SK-N-SH (cell line): Measurements from ENCODE around the gene RAP2A. TPM values are rescaled to one million over a fixed set of nuclear protein-coding genes. Genes with fewer than 3 reads are reported as not detected.

Experiments used
- CTCF ChIA-PET: fragments of 300-600, 350-600 bp; formaldehyde crosslinking; extraction: SDS; loops from one replicate; lab custom pipeline; 2021; lab: Yijun Ruan, JAX
- POLR2A ChIA-PET: fragments of 350-600 bp; sonication (Branson Sonifier 250); formaldehyde crosslinking; extraction: SDS; loops from one replicate; lab custom pipeline; 2020; ENCODE audit warnings: antibody characterized with exemption, inconsistent platforms; lab: Yijun Ruan, JAX
- DNase-seq: peaks from one replicate; pipeline ENCODE4 v3.0.0; 2012
- H2AFZ ChIP-seq: fragments of 200-600 bp; sonication (generic); 2 replicates; pipeline ENCODE4 v1.8.1; 2016; ENCODE audit warnings: antibody characterized with exemption, mild to moderate bottlenecking, low read depth
- H3F3A ChIP-seq: fragments of 200-600 bp; sonication (generic); replicated peaks from 2 replicates; pipeline ENCODE3; 2016; ENCODE audit warnings: antibody characterized with exemption, mild to moderate bottlenecking; ENCODE audit not compliant: insufficient read depth
- H3K27ac ChIP-seq, 2 experiments: fragments of 200-500 bp in 1 of 2; fragments of 200-600 bp in 1 of 2; sonication (Bioruptor generic) in 1 of 2; sonication (generic), shearing (Covaris generic) in 1 of 2; 2 replicates each; pipeline versions ENCODE4 v1.5.1 to v1.6.1; 2014 to 2016; ENCODE audit warnings: low read depth in 2 of 2, inconsistent platforms in 1 of 2, low read length in 1 of 2, mild to moderate bottlenecking in 1 of 2, mixed read lengths in 1 of 2
- H3K27me3 ChIP-seq: fragments of 200-600 bp; sonication (generic), shearing (Covaris generic); 2 replicates; pipeline ENCODE4 v1.6.1; 2016; ENCODE audit warnings: mixed run types; ENCODE audit not compliant: insufficient read depth
- H3K36me3 ChIP-seq, 2 experiments: fragments of 200-500 bp in 1 of 2; fragments of 200-600 bp in 1 of 2; sonication (Bioruptor generic) in 1 of 2; sonication (generic) in 1 of 2; replicated peaks in 1 of 2; 2 replicates each; pipeline versions ENCODE3 to v1.5.1; 2014 to 2016; ENCODE audit warnings: low read length in 1 of 2, mild to moderate bottlenecking in 1 of 2; ENCODE audit not compliant: insufficient read depth in 2 of 2, control insufficient read depth in 1 of 2
- H3K4me1 ChIP-seq, 2 experiments: fragments of 200-500 bp in 1 of 2; fragments of 200-600 bp in 1 of 2; sonication (Bioruptor generic) in 1 of 2; sonication (generic), shearing (Covaris generic) in 1 of 2; 2 replicates each; pipeline versions ENCODE4 v1.5.1 to v1.6.1; 2014 to 2016; ENCODE audit warnings: low read depth in 1 of 2, low read length in 1 of 2, mixed run types in 1 of 2; ENCODE audit not compliant: insufficient read depth in 2 of 2, control insufficient read depth in 1 of 2
- H3K4me2 ChIP-seq: fragments of 200-600 bp; sonication (generic), shearing (Covaris generic); 2 replicates; pipeline ENCODE4 v1.6.1; 2017; ENCODE audit warnings: mixed run types
- H3K4me3 ChIP-seq, 2 experiments: fragments of 200-500 bp in 1 of 2; fragments of 200-600 bp in 1 of 2; sonication (Bioruptor generic) in 1 of 2; sonication (generic), shearing (Covaris generic) in 1 of 2; 2 replicates each; pipeline versions ENCODE4 v1.5.1 to v1.8.1; 2014 to 2016; ENCODE audit warnings: low read depth in 2 of 2, inconsistent platforms in 1 of 2, low read length in 1 of 2, mild to moderate bottlenecking in 1 of 2, mixed read lengths in 1 of 2, moderate library complexity in 1 of 2
- H3K79me2 ChIP-seq: fragments of 200-600 bp; sonication (generic); 2 replicates; pipeline ENCODE4 v1.8.1; 2017; ENCODE audit warnings: mild to moderate bottlenecking; ENCODE audit not compliant: insufficient read depth
- H3K9ac ChIP-seq: fragments of 200-600 bp; sonication (generic); 2 replicates; pipeline ENCODE4 v1.6.1; 2017; ENCODE audit warnings: mixed run types
- H3K9me2 ChIP-seq: fragments of 200-600 bp; sonication (generic); 2 replicates; pipeline ENCODE4 v1.6.1; 2017; ENCODE audit warnings: mixed run types
- H3K9me3 ChIP-seq: fragments of 200-600 bp; sonication (generic); 2 replicates; pipeline ENCODE4 v1.6.1; 2017; ENCODE audit warnings: mixed run types, mild to moderate bottlenecking, moderate library complexity
- H4K20me1 ChIP-seq: fragments of 200-600 bp; sonication (generic); 2 replicates; pipeline ENCODE4 v1.6.1; 2017; ENCODE audit warnings: mild to moderate bottlenecking, mixed run types; ENCODE audit not compliant: insufficient read depth
- ELF1 ChIP-seq: IDR thresholded peaks from 2 replicates; pipeline ENCODE4 v1.4.0; 2012
- FOSL2 ChIP-seq: IDR thresholded peaks from 2 replicates; pipeline ENCODE4 v1.4.0; 2012; ENCODE audit warnings: low read depth, mild to moderate bottlenecking, moderate library complexity, borderline replicate concordance
- FOXJ3 ChIP-seq: sonication (generic); formaldehyde crosslinking; IDR thresholded peaks from 2 replicates; pipeline ENCODE4 v1.5.1; 2020; ENCODE audit warnings: mild to moderate bottlenecking, missing genetic modification reagents
- FOXM1 ChIP-seq: IDR thresholded peaks from 2 replicates; pipeline ENCODE4 v1.4.0; 2012; ENCODE audit warnings: low read depth, mild to moderate bottlenecking
- JUND ChIP-seq: IDR thresholded peaks from 2 replicates; pipeline ENCODE4 v1.4.0; 2012
- MEF2A ChIP-seq: IDR thresholded peaks from 2 replicates; pipeline ENCODE4 v1.4.0; 2012; ENCODE audit warnings: low read depth, borderline replicate concordance
- MXI1 ChIP-seq: IDR thresholded peaks from 2 replicates; pipeline ENCODE4 v1.6.1; 2012; ENCODE audit warnings: mild to moderate bottlenecking, low read depth, low read length, improper control_type of control experiment
- NFIC ChIP-seq: IDR thresholded peaks from 2 replicates; pipeline ENCODE4 v1.4.0; 2012; ENCODE audit warnings: borderline replicate concordance
- NRF1 ChIP-seq: IDR thresholded peaks from 2 replicates; pipeline ENCODE4 v1.6.1; 2012; ENCODE audit warnings: low read depth, mild to moderate bottlenecking, low read length
- POLR2AphosphoS5 ChIP-seq: IDR thresholded peaks from 2 replicates; pipeline ENCODE4 v1.6.1; 2012; ENCODE audit warnings: low read depth, low read length
- RAD21 ChIP-seq: IDR thresholded peaks from 2 replicates; pipeline ENCODE4 v1.6.1; 2012; ENCODE audit warnings: mild to moderate bottlenecking, low read length
- RCOR1 ChIP-seq: fragments of 150-350 bp; IDR thresholded peaks from 2 replicates; pipeline ENCODE4 v1.6.1; 2017; ENCODE audit warnings: antibody characterized with exemption, low read length
- TAF1 ChIP-seq: IDR thresholded peaks from 2 replicates; pipeline ENCODE4 v1.6.1; 2012; ENCODE audit warnings: low read depth, mild to moderate bottlenecking, low read length, moderate library complexity, borderline replicate concordance
- TCF12 ChIP-seq: IDR thresholded peaks from 2 replicates; pipeline ENCODE4 v1.4.0; 2012
- USF2 ChIP-seq: fragments of 150-350 bp; IDR thresholded peaks from 2 replicates; pipeline ENCODE4 v1.6.1; 2017; ENCODE audit warnings: antibody characterized with exemption, low read length, low read depth, borderline replicate concordance
- YY1 ChIP-seq: IDR thresholded peaks from 2 replicates; pipeline ENCODE4 v1.4.0; 2012; ENCODE audit warnings: low read depth, mild to moderate bottlenecking
- WGBS: methylation state at CpG from one replicate; pipeline ENCODE4 v1.1.6; 2017; ENCODE audit warnings: low lambda C conversion rate; 5-methylcytosine and 5-hydroxymethylcytosine counted together
- polyA plus RNA-seq, 3 experiments: library from polyadenylated mRNA; depleted of rRNA; stranded (reverse); fragments of >200 nt; gene quantifications; 2 replicates each; pipeline ENCODE4 v1.2.3, GENCODE V29; 2012
- TF ChIP-seq, protein P1 (sequence below): IDR thresholded peaks from 2 replicates; pipeline ENCODE4 v1.4.0; 2012; ENCODE audit warnings: low read depth, borderline replicate concordance
- TF ChIP-seq, protein P2 (sequence below): IDR thresholded peaks from 2 replicates; pipeline ENCODE4 v1.4.0; 2012; ENCODE audit warnings: low read depth
- TF ChIP-seq, protein P3 (sequence below): IDR thresholded peaks from 2 replicates; pipeline ENCODE4; 2012
- TF ChIP-seq, protein P4 (sequence below): IDR thresholded peaks from 2 replicates; pipeline ENCODE4 v1.6.1; 2012; ENCODE audit warnings: mild to moderate bottlenecking, low read depth, low read length, moderate library complexity

The RAP2A gene
- polyA plus RNA-seq, 1 of the 3 experiments (the other 2 are of a cell fraction), result 6.5 TPM

GRCh38 chr13:97499181-97499580 lies 65.2 kb downstream of the RAP2A start (continued):
- TF ChIP-seq FOXJ3 (CRISPR knock-in tag) (no peak), ELF1 (no peak), RCOR1 (no peak)
- TF ChIP-seq, protein P1, sequence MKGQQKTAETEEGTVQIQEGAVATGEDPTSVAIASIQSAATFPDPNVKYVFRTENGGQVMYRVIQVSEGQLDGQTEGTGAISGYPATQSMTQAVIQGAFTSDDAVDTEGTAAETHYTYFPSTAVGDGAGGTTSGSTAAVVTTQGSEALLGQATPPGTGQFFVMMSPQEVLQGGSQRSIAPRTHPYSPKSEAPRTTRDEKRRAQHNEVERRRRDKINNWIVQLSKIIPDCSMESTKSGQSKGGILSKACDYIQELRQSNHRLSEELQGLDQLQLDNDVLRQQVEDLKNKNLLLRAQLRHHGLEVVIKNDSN, result no peak

DNA sequence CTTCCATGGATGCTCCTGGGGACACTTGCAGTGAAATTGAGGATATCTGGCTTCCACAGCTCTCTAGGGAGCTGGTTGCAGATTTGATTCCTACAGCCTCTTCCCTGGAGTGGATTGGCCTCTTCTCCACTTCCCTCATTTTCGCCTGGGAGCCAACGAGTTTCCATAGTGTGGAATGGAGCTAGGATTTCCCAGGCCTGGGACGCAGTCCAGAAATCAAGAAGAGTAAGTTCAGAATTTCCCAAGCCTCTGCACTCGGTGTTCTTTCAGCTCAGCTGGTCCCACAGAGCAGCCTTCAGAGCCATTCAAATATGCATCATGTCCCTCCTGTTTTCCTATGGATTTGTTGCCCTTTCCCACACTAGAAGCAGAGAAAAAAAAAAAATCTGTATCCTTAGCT lies 68.2 kb downstream of the RAP2A start:
- Histone ChIP-seq H3K4me2 (no peak overlapping the region), H3K9me3 (no peaks in the 10 kb centered on the region), H3K27ac (no peak overlapping the region), H3K4me1 (no peaks in the 10 kb centered on the region), H3F3A (no peaks in the 10 kb centered on the region), H3K4me3 (no peak overlapping the region), H3K36me3 (no peaks in the 10 kb centered on the region), H4K20me1 (no peaks in the 10 kb centered on the region), H3K9me2 (no peaks in the 10 kb centered on the region), H2AFZ (no peak overlapping the region), H3K79me2 (no peaks in the 10 kb centered on the region), H3K27me3 (no peaks in the 10 kb centered on the region), H3K9ac (no peak overlapping the region)
- 30% methylated on average over 4 of the region's 4 CpGs for WGBS
- POLR2A ChIA-PET, result no interaction called here
- no peak for DNase-seq
- CTCF ChIA-PET, result no interaction called here
- no peak for TF ChIP-seq MEF2A
- TF ChIP-seq TCF12, result no peak
- TF ChIP-seq FOXM1, result no peak
- TF ChIP-seq YY1, result no peak
- TF ChIP-seq POLR2AphosphoS5, result no peak
- TF ChIP-seq, protein P2, sequence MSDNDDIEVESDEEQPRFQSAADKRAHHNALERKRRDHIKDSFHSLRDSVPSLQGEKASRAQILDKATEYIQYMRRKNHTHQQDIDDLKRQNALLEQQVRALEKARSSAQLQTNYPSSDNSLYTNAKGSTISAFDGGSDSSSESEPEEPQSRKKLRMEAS, result no peak
- TF ChIP-seq, protein P1, result no peak

- Histone ChIP-seq H3K4me2 (no peak overlapping the region), H4K20me1 (no peaks in the 10 kb centered on the region), H3K27me3 (no peaks in the 10 kb centered on the region), H3K9ac (no peak overlapping the region), H3K4me1 (no peaks in the 10 kb centered on the region), H3K36me3 (no peaks in the 10 kb centered on the region), H3K9me3 (no peaks in the 10 kb centered on the region), H3F3A (no peaks in the 10 kb centered on the region), H3K4me3 (no peak overlapping the region), H3K27ac (no peak overlapping the region), H3K9me2 (no peaks in the 10 kb centered on the region), H3K79me2 (no peaks in the 10 kb centered on the region), H2AFZ (no peak overlapping the region)
- ChIA-PET POLR2A (no interaction called here), CTCF (no interaction called here)
- DNase-seq, result no peak
- WGBS, result 10% methylated on average over 1 of the region's 1 CpG
- TF ChIP-seq YY1 (no peak), NFIC (no peak), RAD21 (no peak), FOXM1 (no peak), MEF2A (no peak), FOSL2 (no peak), TAF1 (no peak), NRF1 (no peak), JUND (no peak), MXI1 (no peak), USF2 (no peak)
- TF ChIP-seq, protein P3, sequence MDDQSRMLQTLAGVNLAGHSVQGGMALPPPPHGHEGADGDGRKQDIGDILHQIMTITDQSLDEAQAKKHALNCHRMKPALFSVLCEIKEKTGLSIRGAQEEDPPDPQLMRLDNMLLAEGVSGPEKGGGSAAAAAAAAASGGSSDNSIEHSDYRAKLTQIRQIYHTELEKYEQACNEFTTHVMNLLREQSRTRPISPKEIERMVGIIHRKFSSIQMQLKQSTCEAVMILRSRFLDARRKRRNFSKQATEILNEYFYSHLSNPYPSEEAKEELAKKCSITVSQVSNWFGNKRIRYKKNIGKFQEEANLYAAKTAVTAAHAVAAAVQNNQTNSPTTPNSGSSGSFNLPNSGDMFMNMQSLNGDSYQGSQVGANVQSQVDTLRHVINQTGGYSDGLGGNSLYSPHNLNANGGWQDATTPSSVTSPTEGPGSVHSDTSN, result no peak
- TF ChIP-seq, protein P4, sequence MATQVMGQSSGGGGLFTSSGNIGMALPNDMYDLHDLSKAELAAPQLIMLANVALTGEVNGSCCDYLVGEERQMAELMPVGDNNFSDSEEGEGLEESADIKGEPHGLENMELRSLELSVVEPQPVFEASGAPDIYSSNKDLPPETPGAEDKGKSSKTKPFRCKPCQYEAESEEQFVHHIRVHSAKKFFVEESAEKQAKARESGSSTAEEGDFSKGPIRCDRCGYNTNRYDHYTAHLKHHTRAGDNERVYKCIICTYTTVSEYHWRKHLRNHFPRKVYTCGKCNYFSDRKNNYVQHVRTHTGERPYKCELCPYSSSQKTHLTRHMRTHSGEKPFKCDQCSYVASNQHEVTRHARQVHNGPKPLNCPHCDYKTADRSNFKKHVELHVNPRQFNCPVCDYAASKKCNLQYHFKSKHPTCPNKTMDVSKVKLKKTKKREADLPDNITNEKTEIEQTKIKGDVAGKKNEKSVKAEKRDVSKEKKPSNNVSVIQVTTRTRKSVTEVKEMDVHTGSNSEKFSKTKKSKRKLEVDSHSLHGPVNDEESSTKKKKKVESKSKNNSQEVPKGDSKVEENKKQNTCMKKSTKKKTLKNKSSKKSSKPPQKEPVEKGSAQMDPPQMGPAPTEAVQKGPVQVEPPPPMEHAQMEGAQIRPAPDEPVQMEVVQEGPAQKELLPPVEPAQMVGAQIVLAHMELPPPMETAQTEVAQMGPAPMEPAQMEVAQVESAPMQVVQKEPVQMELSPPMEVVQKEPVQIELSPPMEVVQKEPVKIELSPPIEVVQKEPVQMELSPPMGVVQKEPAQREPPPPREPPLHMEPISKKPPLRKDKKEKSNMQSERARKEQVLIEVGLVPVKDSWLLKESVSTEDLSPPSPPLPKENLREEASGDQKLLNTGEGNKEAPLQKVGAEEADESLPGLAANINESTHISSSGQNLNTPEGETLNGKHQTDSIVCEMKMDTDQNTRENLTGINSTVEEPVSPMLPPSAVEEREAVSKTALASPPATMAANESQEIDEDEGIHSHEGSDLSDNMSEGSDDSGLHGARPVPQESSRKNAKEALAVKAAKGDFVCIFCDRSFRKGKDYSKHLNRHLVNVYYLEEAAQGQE, result no peak
- TF ChIP-seq, protein P1, result no peak
These were observed 68.7 kb downstream of the RAP2A start for GRCh38 chr13:97502706-97503105.
